Fibroblast of lung (primary cell): ENCODE data around the gene IDUA. TPM values are rescaled to one million over a fixed set of nuclear protein-coding genes. Genes with fewer than 3 reads are reported as not detected.

Experiments used
- DNase-seq, 2 donors: peaks; one replicate each; pipeline versions ENCODE4 v3.0.0 to v3.0.0-alpha.2; 2010; ENCODE audit warnings: low read depth in 2 of 2
- H2AFZ ChIP-seq: 2 replicates; pipeline ENCODE4 v1.5.1; 2012; ENCODE audit warnings: low read length, control low read depth, inconsistent platforms
- H3K27ac ChIP-seq: 2 replicates; pipeline ENCODE4 v1.5.1; 2011; ENCODE audit warnings: low read length, control low read depth; ENCODE audit not compliant: insufficient read depth
- H3K27me3 ChIP-seq: 2 replicates; pipeline ENCODE4 v1.5.1; 2011; ENCODE audit warnings: mild to moderate bottlenecking, low read length; ENCODE audit not compliant: control insufficient read depth, insufficient read depth
- H3K36me3 ChIP-seq: 2 replicates; pipeline ENCODE4 v1.5.1; 2011; ENCODE audit warnings: low read length; ENCODE audit not compliant: control insufficient read depth, insufficient read depth
- H3K4me1 ChIP-seq: 2 replicates; pipeline ENCODE4 v1.5.1; 2011; ENCODE audit warnings: low read length; ENCODE audit not compliant: control insufficient read depth, insufficient read depth; ENCODE audit errors: extremely low read depth
- H3K4me2 ChIP-seq: 2 replicates; pipeline ENCODE4 v1.5.1; 2011; ENCODE audit warnings: low read length, control low read depth; ENCODE audit not compliant: insufficient read depth; ENCODE audit errors: extremely low read depth
- H3K4me3 ChIP-seq, 4 experiments: fragments of 200-600 bp in 1 of 4; sonication (generic) in 1 of 4; replicated peaks in 1 of 4; 2 replicates each; pipeline ENCODE4 v1.5.1; 2011 to 2016; ENCODE audit warnings: low read length in 4 of 4, low read depth in 3 of 4, mild to moderate bottlenecking in 3 of 4, control low read depth in 2 of 4, inconsistent platforms in 1 of 4, mixed read lengths in 1 of 4; ENCODE audit not compliant: insufficient read depth in 1 of 4; ENCODE audit errors: control extremely low read depth in 1 of 4
- H3K79me2 ChIP-seq: 2 replicates; pipeline ENCODE4 v1.5.1; 2012; ENCODE audit warnings: mild to moderate bottlenecking, low read length, inconsistent platforms; ENCODE audit not compliant: control insufficient read depth, insufficient read depth
- H3K9ac ChIP-seq: 2 replicates; pipeline ENCODE4 v1.5.1; 2011; ENCODE audit warnings: mild to moderate bottlenecking, low read length, control low read depth; ENCODE audit not compliant: insufficient read depth
- H3K9me3 ChIP-seq: 2 replicates; pipeline ENCODE4 v1.5.1; 2012; ENCODE audit warnings: low read depth, low read length; ENCODE audit not compliant: control insufficient read depth, insufficient read depth
- H4K20me1 ChIP-seq: 2 replicates; pipeline ENCODE4 v1.5.1; 2011; ENCODE audit warnings: low read length; ENCODE audit not compliant: control insufficient read depth, insufficient read depth; ENCODE audit errors: extremely low read depth
- EZH2 ChIP-seq: IDR thresholded peaks from 2 replicates; pipeline ENCODE4 v1.5.1; 2012; ENCODE audit warnings: low read length, control low read depth, mild to moderate bottlenecking; ENCODE audit errors: missing control alignments
- polyA plus RNA-seq, 2 donors: library from polyadenylated mRNA; depleted of rRNA in 1 of 2; stranded (reverse) in 1 of 2; unstranded in 1 of 2; fragments of >200 nt; gene quantifications; 2 replicates each; pipeline ENCODE4 v1.2.1, GENCODE V29; 2011 to 2012; ENCODE audit warnings: missing spikeins in 1 of 2
- total RNA-seq: library from RNA; depleted of rRNA; stranded (reverse); fragments of >200 nt; gene quantifications from 2 replicates; pipeline ENCODE4 v1.2.1, GENCODE V29; 2014
- TF ChIP-seq, protein P1 (sequence below), 2 donors: IDR thresholded peaks in 1 of 2; conservative IDR thresholded peaks in 1 of 2; 1 replicate in 1 of 2; 2 replicates in 1 of 2; pipeline ENCODE4 v1.5.1; 2011 to 2012; ENCODE audit warnings: low read length in 2 of 2, control low read depth in 1 of 2, inconsistent platforms in 1 of 2, low read depth in 1 of 2, mild to moderate bottlenecking in 1 of 2

Gene IDUA
- total and polyA plus RNA-seq, 2 donors (not counting 1 experiment from before 2014, with no cell fraction given) = 3.1 to 11.1 TPM

GRCh38 chr4:960636-961350, 26.1 kb upstream of the IDUA start:
- Histone ChIP-seq H3K4me1 (no peaks in the 10 kb centered on the region), H3K27me3 (no peaks in the 10 kb centered on the region), H4K20me1 (no peaks in the 10 kb centered on the region), H3K9ac (no peak overlapping the region), H3K4me3 (no peak overlapping the region), H3K27ac (no peak overlapping the region), H2AFZ (no peak overlapping the region), H3K4me2 (no peak overlapping the region), H3K36me3 (peaks cover 14% of the 10 kb centered on the region), H3K79me2 (no peaks in the 10 kb centered on the region), H3K9me3 (no peaks in the 10 kb centered on the region)
- TF ChIP-seq, protein P1, sequence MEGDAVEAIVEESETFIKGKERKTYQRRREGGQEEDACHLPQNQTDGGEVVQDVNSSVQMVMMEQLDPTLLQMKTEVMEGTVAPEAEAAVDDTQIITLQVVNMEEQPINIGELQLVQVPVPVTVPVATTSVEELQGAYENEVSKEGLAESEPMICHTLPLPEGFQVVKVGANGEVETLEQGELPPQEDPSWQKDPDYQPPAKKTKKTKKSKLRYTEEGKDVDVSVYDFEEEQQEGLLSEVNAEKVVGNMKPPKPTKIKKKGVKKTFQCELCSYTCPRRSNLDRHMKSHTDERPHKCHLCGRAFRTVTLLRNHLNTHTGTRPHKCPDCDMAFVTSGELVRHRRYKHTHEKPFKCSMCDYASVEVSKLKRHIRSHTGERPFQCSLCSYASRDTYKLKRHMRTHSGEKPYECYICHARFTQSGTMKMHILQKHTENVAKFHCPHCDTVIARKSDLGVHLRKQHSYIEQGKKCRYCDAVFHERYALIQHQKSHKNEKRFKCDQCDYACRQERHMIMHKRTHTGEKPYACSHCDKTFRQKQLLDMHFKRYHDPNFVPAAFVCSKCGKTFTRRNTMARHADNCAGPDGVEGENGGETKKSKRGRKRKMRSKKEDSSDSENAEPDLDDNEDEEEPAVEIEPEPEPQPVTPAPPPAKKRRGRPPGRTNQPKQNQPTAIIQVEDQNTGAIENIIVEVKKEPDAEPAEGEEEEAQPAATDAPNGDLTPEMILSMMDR (conservative IDR thresholded peaks at IDR 0.05 in 1 of 2, IDR thresholded peaks at IDR 0.05 in 1 of 2; ENCODE audit: low read depth in 1 of 2, low read length in 2 of 2) = no peak
- TF ChIP-seq EZH2 = no peak
- DNase-seq = no peak

- Histone ChIP-seq H3K4me1 (no peaks in the 10 kb centered on the region), H2AFZ (no peak overlapping the region), H3K27ac (no peak overlapping the region), H3K27me3 (no peaks in the 10 kb centered on the region), H3K79me2 (no peaks in the 10 kb centered on the region), H4K20me1 (no peaks in the 10 kb centered on the region), H3K9me3 (no peaks in the 10 kb centered on the region), H3K9ac (no peak overlapping the region), H3K4me2 (no peak overlapping the region), H3K4me3 (no peak overlapping the region), H3K36me3 (peaks cover 15% of the 10 kb centered on the region)
- no peak for DNase-seq
- TF ChIP-seq, protein P1 (conservative IDR thresholded peaks at IDR 0.05 in 1 of 2, IDR thresholded peaks at IDR 0.05 in 1 of 2; ENCODE audit: low read depth in 1 of 2, low read length in 2 of 2) = no peak
- no peak for TF ChIP-seq EZH2
Observed at GRCh38 chr4:961351-962230, 25.3 kb upstream of the IDUA start.
